HG02938 (cell line): ENCODE results near the gene CTTNBP2.
A peak's percentile ranks its signal among the peaks of the same experiment; 100 is the strongest.

ENCODE experiments used
- ATAC-seq: cut with Tn5 transposase; IDR thresholded peaks from one replicate; pipeline ENCODE4 v1.9.1; 2021; ENCODE audit warnings: mild to moderate bottlenecking, moderate library complexity; ENCODE audit not compliant: unreplicated experiment

CTTNBP2 gene

GRCh38 chr7:117793521-117793920 is 79.7 kb downstream of the CTTNBP2 start:
- ATAC-seq, result no peak

GRCh38 chr7:117791877-117792780 is 81.1 kb downstream of the CTTNBP2 start:
- peak; percentile 64 for ATAC-seq

- no peak for ATAC-seq
Observed at GRCh38 chr7:117790731-117791130, 82.5 kb downstream of the CTTNBP2 start.

GRCh38 chr7:117790251-117790650 is 83.0 kb downstream of the CTTNBP2 start:
- ATAC-seq, result no peak

- no peak for ATAC-seq
Observed at GRCh38 chr7:117785431-117785830, 87.8 kb downstream of the CTTNBP2 start.

GRCh38 chr7:117784315-117784714 is 88.9 kb downstream of the CTTNBP2 start:
- no peak for ATAC-seq

- ATAC-seq, result no peak
Observed at GRCh38 chr7:117782761-117783160, 90.5 kb downstream of the CTTNBP2 start.

GRCh38 chr7:117781707-117782106 is 91.5 kb downstream of the CTTNBP2 start:
- no peak for ATAC-seq

GRCh38 chr7:117780832-117781231 is 92.4 kb downstream of the CTTNBP2 start:
- peak; percentile 88 for ATAC-seq

- no peak for ATAC-seq
Observed at GRCh38 chr7:117777335-117778142, 95.7 kb downstream of the CTTNBP2 start.

- ATAC-seq, result no peak
Observed at GRCh38 chr7:117776224-117776623, 97.0 kb downstream of the CTTNBP2 start.

GRCh38 chr7:117775801-117776200 is 97.4 kb downstream of the CTTNBP2 start:
- ATAC-seq, result no peak

GRCh38 chr7:117774943-117775342 is 98.3 kb downstream of the CTTNBP2 start:
- no peak for ATAC-seq

GRCh38 chr7:117772421-117772820 is 100.8 kb downstream of the CTTNBP2 start:
- no peak for ATAC-seq

GRCh38 chr7:117771756-117772155 is 101.5 kb downstream of the CTTNBP2 start:
- ATAC-seq, result no peak

GRCh38 chr7:117769085-117769484 is 104.2 kb downstream of the CTTNBP2 start:
- no peak for ATAC-seq

GRCh38 chr7:117767951-117768350 is 105.3 kb downstream of the CTTNBP2 start:
- no peak for ATAC-seq

- ATAC-seq, result no peak
Observed at GRCh38 chr7:117766913-117767312, 106.3 kb downstream of the CTTNBP2 start.

GRCh38 chr7:117764031-117764430 is 109.2 kb downstream of the CTTNBP2 start:
- no peak for ATAC-seq

- ATAC-seq, result no peak
Observed at GRCh38 chr7:117762055-117762454, 111.2 kb downstream of the CTTNBP2 start.

GRCh38 chr7:117759950-117760640 is 113.1 kb downstream of the CTTNBP2 start:
- no peak for ATAC-seq
